A673 (cell line): Measurements from ENCODE around the gene CFAP57. TPM values are rescaled to one million over a fixed set of nuclear protein-coding genes. Genes with fewer than 3 reads are reported as not detected.

Experiments used
- BruUV-seq: library from RNA; stranded (reverse); fragments of 400-500 nt; replicated peaks from 2 replicates; lab custom pipeline; 2021; lab: Mats Ljungman, UMichigan
- CTCF ChIA-PET: fragments of 300-600 bp; sonication (Branson Sonifier 250); formaldehyde crosslinking; loops from one replicate; lab custom pipeline; 2022; ENCODE audit warnings: antibody characterized with exemption; lab: Charles Lee
- POLR2A ChIA-PET: fragments of 300-600 bp; sonication (Branson Sonifier 250); formaldehyde crosslinking; loops from one replicate; lab custom pipeline; 2022; ENCODE audit warnings: antibody characterized with exemption; ENCODE audit not compliant: low non-redundant PET; lab: Charles Lee
- DNase-seq: peaks from one replicate; pipeline ENCODE4 v3.0.0-alpha.2; 2015; ENCODE audit warnings: low spot score
- H3K27ac ChIP-seq: fragments of 200-600 bp; sonication (generic); 2 replicates; pipeline ENCODE4 v1.5.1; 2016; ENCODE audit warnings: mixed run types, low read depth, mild to moderate bottlenecking, mixed read lengths, antibody characterized with exemption, low read length; ENCODE audit not compliant: poor library complexity, severe bottlenecking
- H3K27me3 ChIP-seq: fragments of 200-600 bp; sonication (generic); replicated peaks from 2 replicates; pipeline ENCODE4 v1.6.1; 2017; ENCODE audit warnings: mixed run types, low read depth, mild to moderate bottlenecking, mixed read lengths, antibody characterized with exemption, low read length; ENCODE audit not compliant: insufficient read depth, poor library complexity
- H3K36me3 ChIP-seq: fragments of 200-600 bp; sonication (generic); 2 replicates; pipeline ENCODE4 v1.6.1; 2016; ENCODE audit warnings: mixed run types, mild to moderate bottlenecking, mixed read lengths, antibody characterized with exemption, low read length; ENCODE audit not compliant: insufficient read depth, poor library complexity, severe bottlenecking
- H3K4me1 ChIP-seq: fragments of 200-600 bp; sonication (generic); 2 replicates; pipeline ENCODE4 v1.6.1; 2017; ENCODE audit warnings: mixed run types, mild to moderate bottlenecking, mixed read lengths, antibody characterized with exemption, low read length; ENCODE audit not compliant: insufficient read depth, poor library complexity, severe bottlenecking
- H3K4me3 ChIP-seq: fragments of 200-600 bp; sonication (generic); 2 replicates; pipeline ENCODE4 v1.5.1; 2016; ENCODE audit warnings: low read depth, mixed run types, mild to moderate bottlenecking, mixed read lengths, low read length; ENCODE audit not compliant: poor library complexity, severe bottlenecking
- H3K9me3 ChIP-seq: fragments of 200-600 bp; sonication (generic); 2 replicates; pipeline ENCODE4 v1.6.1; 2016; ENCODE audit warnings: mixed run types, low read depth, mild to moderate bottlenecking, mixed read lengths, antibody characterized with exemption, low read length; ENCODE audit not compliant: poor library complexity, severe bottlenecking
- EZH2 ChIP-seq: fragments of 200-600 bp; sonication (generic); IDR thresholded peaks from 2 replicates; pipeline ENCODE4 v1.6.1; 2017; ENCODE audit warnings: borderline replicate concordance, low read depth, mild to moderate bottlenecking, mixed read lengths, antibody characterized with exemption, low read length; ENCODE audit not compliant: poor library complexity, severe bottlenecking
- intact Hi-C: fragments of 100-400 bp; cut with micrococcal nuclease; formaldehyde crosslinking; loops from one replicate; pipeline ENCODE4 v1.10.0; 2022; ENCODE audit not compliant: unreplicated experiment
- total RNA-seq: library from RNA; stranded (reverse); gene quantifications from 2 replicates; pipeline ENCODE4 v1.2.3, GENCODE V29; 2021
- TF ChIP-seq, protein P1 (sequence below): fragments of 300-800, 200-600 bp; sonication (generic); conservative IDR thresholded peaks from 2 replicates; pipeline ENCODE4 v1.5.1; 2017; ENCODE audit warnings: low read depth, mild to moderate bottlenecking, antibody characterized with exemption, low read length, moderate library complexity, mixed read lengths

The CFAP57 gene
- total RNA-seq, 1 experiment from 2014 or later: 0.73 TPM

DNA sequence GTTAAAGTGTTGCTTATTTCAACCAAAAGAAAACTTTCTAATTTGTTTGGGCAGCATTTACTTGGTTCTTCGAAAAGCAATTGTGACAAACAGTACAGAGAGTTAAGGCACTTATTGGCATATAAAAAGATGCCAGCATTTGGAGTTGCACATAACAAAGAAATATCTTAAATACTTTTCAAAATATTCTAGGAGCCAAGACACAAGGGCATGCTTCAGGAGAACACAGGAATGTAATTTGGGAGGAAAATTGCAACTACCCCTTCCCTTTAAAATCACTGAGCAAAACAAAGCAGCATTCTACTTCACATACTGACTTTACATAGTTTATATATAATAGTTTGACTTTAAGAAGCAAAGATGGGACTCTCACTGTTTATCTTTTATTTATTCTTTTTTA lies 124.1 kb downstream of the CFAP57 start:
- no TSS peak for BruUV-seq
- Histone ChIP-seq H3K9me3 (no peaks in the 10 kb centered on the region), H3K27me3 (no peaks in the 10 kb centered on the region), H3K36me3 (no peaks in the 10 kb centered on the region), H3K4me1 (no peaks in the 10 kb centered on the region), H3K27ac (no peak overlapping the region), H3K4me3 (no peak overlapping the region)
- CTCF ChIA-PET: no interaction called here
- POLR2A ChIA-PET: no interaction called here
- no peak for TF ChIP-seq EZH2
- TF ChIP-seq, protein P1, sequence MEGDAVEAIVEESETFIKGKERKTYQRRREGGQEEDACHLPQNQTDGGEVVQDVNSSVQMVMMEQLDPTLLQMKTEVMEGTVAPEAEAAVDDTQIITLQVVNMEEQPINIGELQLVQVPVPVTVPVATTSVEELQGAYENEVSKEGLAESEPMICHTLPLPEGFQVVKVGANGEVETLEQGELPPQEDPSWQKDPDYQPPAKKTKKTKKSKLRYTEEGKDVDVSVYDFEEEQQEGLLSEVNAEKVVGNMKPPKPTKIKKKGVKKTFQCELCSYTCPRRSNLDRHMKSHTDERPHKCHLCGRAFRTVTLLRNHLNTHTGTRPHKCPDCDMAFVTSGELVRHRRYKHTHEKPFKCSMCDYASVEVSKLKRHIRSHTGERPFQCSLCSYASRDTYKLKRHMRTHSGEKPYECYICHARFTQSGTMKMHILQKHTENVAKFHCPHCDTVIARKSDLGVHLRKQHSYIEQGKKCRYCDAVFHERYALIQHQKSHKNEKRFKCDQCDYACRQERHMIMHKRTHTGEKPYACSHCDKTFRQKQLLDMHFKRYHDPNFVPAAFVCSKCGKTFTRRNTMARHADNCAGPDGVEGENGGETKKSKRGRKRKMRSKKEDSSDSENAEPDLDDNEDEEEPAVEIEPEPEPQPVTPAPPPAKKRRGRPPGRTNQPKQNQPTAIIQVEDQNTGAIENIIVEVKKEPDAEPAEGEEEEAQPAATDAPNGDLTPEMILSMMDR: no peak
- intact Hi-C loops: no loop called here
- DNase-seq: no peak

DNA sequence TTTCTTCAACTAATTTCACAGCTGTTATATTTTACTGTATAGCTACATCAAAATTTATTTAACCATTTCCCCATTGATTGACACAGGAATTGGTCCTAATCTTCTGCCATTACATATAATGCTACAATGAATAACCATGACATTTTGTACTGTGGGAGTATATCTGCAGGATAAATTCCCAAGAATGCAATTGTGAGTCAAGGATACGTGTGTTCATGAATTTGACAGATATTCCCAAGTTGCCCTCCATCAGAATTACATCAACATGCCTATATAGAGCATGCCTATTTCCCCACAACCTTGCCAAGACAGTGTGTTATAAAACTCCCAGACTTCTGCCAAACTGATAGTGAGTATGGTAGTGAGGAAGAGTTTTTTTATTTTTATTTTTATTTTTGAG lies 125.9 kb downstream of the CFAP57 start:
- ChIA-PET POLR2A (no interaction called here), CTCF (no interaction called here)
- DNase-seq: no peak
- TF ChIP-seq EZH2: no peak
- TF ChIP-seq, protein P1: no peak
- Histone ChIP-seq H3K27me3 (no peaks in the 10 kb centered on the region), H3K36me3 (no peaks in the 10 kb centered on the region), H3K27ac (no peak overlapping the region), H3K9me3 (no peaks in the 10 kb centered on the region), H3K4me1 (no peaks in the 10 kb centered on the region), H3K4me3 (no peak overlapping the region)
- no TSS peak for BruUV-seq
- intact Hi-C loops: no loop called here

DNA sequence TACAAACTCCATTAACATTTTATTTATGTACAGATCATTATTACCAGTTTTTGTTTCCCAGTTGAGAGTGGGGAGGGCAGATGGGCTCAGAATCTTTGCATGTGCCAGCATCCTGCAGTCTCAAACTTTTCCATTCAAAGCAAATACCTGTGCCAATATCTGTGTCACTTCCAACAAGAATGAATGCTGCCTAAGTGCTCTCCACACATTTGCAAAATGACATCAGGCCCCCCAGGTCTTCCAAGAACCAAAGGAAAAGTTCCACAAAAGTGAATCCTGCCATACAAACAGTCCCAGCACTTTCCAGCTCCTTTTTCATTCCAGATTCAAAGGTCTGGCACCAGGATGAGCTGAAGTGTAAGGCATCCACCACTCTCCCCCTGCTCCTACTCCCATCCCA lies 127.0 kb downstream of the CFAP57 start:
- Histone ChIP-seq H3K4me3 (no peak overlapping the region), H3K9me3 (no peaks in the 10 kb centered on the region), H3K36me3 (no peaks in the 10 kb centered on the region), H3K27ac (no peak overlapping the region), H3K4me1 (no peaks in the 10 kb centered on the region), H3K27me3 (no peaks in the 10 kb centered on the region)
- CTCF ChIA-PET: no interaction called here
- DNase-seq: no peak
- POLR2A ChIA-PET: no interaction called here
- no TSS peak for BruUV-seq
- intact Hi-C loops: no loop called here
- no peak for TF ChIP-seq EZH2
- TF ChIP-seq, protein P1: no peak
